Measurements from ENCODE around the gene CSNK1G1.
"Not testable (repeated sequence)": the region's sequence is repeated elsewhere in the genome, so short reads cannot be mapped to it uniquely, and the experiment has no call there.

CSNK1G1 gene

GRCh38 chr15:64381000-64381751 is 25.2 kb upstream of the CSNK1G1 start, which contains the start of gene PCLAF:
PCLAF (minus strand) TSS chr15:64381441; CDS start chr15:64381371, 70 bp downstream.
- peak within 1 kb of the TSS; percentile 97 for H3K4me3 ChIP-seq (ENCODE audit: low read length)
- peak within 1 kb of the TSS; percentile 93 for H3K9ac ChIP-seq (ENCODE audit: low read length)
- H4K20me1 ChIP-seq (ENCODE audit: insufficient read depth, low read length): no peaks in the 10 kb centered on the region
- H3K27me3 ChIP-seq (ENCODE audit: low read depth, low read length): no peaks in the 10 kb centered on the region
- H3K36me3 ChIP-seq (replicated peaks; ENCODE audit: low read depth, low read length): peaks cover 6% of the 10 kb centered on the region
- H3K79me2 ChIP-seq (ENCODE audit: low read length): peaks cover 21% of the 10 kb centered on the region
- H3K4me2 ChIP-seq (ENCODE audit: low read length): peak within 1 kb of the TSS; percentile 99
- H3K4me1 ChIP-seq (ENCODE audit: low read length): peaks cover 14% of the 10 kb centered on the region
- TF ChIP-seq EZH2phosphoT487 (IDR thresholded peaks at IDR 0.05; ENCODE audit: low read depth): no peak
- TF ChIP-seq CTCF (IDR thresholded peaks at IDR 0.05; ENCODE audit: low read depth, low read length): peak; percentile 18; the same call in 1 of the 2 replicates
- no peaks in the 10 kb centered on the region for H3K9me3 ChIP-seq (ENCODE audit: insufficient read depth, low read length)
- peak within 1 kb of the TSS; percentile 94 for H2AFZ ChIP-seq (ENCODE audit: low read depth, low read length)
- H3K27ac ChIP-seq (ENCODE audit: low read length): peak within 1 kb of the TSS; percentile 29

- H3K9me3 ChIP-seq (ENCODE audit: insufficient read depth, low read length): not testable (repeated sequence)
These were observed 24.3 kb upstream of the CSNK1G1 start for GRCh38 chr15:64380130-64380870.

GRCh38 chr15:64379216-64379960 is 23.4 kb upstream of the CSNK1G1 start:
- Histone ChIP-seq H2AFZ (ENCODE audit: low read depth, low read length) (no peak overlapping the region), H3K9me3 (ENCODE audit: insufficient read depth, low read length) (no peaks in the 10 kb centered on the region), H3K27me3 (ENCODE audit: low read depth, low read length) (no peaks in the 10 kb centered on the region), H3K27ac (ENCODE audit: low read length) (no peak overlapping the region), H3K36me3 (replicated peaks; ENCODE audit: low read depth, low read length) (peaks cover 16% of the 10 kb centered on the region), H3K4me3 (ENCODE audit: low read length) (no peak overlapping the region), H4K20me1 (ENCODE audit: insufficient read depth, low read length) (no peaks in the 10 kb centered on the region), H3K9ac (ENCODE audit: low read length) (no peak overlapping the region), H3K4me1 (ENCODE audit: low read length) (peaks cover 14% of the 10 kb centered on the region), H3K79me2 (ENCODE audit: low read length) (peaks cover 21% of the 10 kb centered on the region), H3K4me2 (ENCODE audit: low read length) (peak overlapping the region; percentile 99; the same call in 1 of the 2 replicates)
- no peak for TF ChIP-seq EZH2phosphoT487 (IDR thresholded peaks at IDR 0.05; ENCODE audit: low read depth)
- no peak for TF ChIP-seq CTCF (IDR thresholded peaks at IDR 0.05; ENCODE audit: low read depth, low read length)

More at GRCh38 chr15:64380130-64380870, 24.3 kb upstream of the CSNK1G1 start:
- peaks cover 21% of the 10 kb centered on the region for H3K79me2 ChIP-seq (ENCODE audit: low read length)
- not testable (repeated sequence) for H3K27me3 ChIP-seq (ENCODE audit: low read depth, low read length); H4K20me1 ChIP-seq (ENCODE audit: insufficient read depth, low read length)
- H3K9ac ChIP-seq (ENCODE audit: low read length): peak overlapping the region; percentile 93
- H3K4me1 ChIP-seq (ENCODE audit: low read length): peaks cover 14% of the 10 kb centered on the region
- peak overlapping the region; percentile 94 for H2AFZ ChIP-seq (ENCODE audit: low read depth, low read length)
- H3K4me2 ChIP-seq (ENCODE audit: low read length): peak overlapping the region; percentile 99
- H3K4me3 ChIP-seq (ENCODE audit: low read length): peak overlapping the region; percentile 97
- peak overlapping the region; percentile 29; the same call in 1 of the 2 replicates for H3K27ac ChIP-seq (ENCODE audit: low read length)
- H3K36me3 ChIP-seq (replicated peaks; ENCODE audit: low read depth, low read length): peaks cover 11% of the 10 kb centered on the region

DNA sequence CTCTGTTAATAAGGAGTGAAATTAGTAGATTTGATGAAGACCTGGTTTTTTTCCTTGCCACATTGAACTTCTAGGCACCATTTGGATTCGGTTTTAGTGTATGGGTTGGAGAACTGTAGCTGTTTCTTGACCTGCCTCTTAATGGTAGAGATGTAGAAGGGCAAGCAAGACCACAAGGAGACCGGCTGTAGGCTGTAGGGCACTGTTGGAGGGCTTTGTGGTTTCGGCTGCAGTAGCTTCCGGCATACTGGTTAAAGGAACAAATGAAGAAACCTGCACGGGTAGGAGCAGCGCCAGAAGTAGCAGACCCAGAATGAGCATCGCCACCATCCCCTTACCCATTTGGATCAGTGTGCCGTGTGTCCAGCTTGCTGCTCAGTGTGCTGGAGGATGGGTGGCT is 17.4 kb upstream of the CSNK1G1 start:
- Histone ChIP-seq H3K27ac (ENCODE audit: low read length) (no peak overlapping the region), H3K79me2 (ENCODE audit: low read length) (no peaks in the 10 kb centered on the region; the same call in 1 of the 2 replicates), H3K4me3 (ENCODE audit: low read length) (no peak overlapping the region), H3K9me3 (ENCODE audit: insufficient read depth, low read length) (no peaks in the 10 kb centered on the region), H3K9ac (ENCODE audit: low read length) (no peak overlapping the region), H3K27me3 (ENCODE audit: low read depth, low read length) (no peaks in the 10 kb centered on the region), H3K4me2 (ENCODE audit: low read length) (no peak overlapping the region), H3K4me1 (ENCODE audit: low read length) (peaks cover 7% of the 10 kb centered on the region), H2AFZ (ENCODE audit: low read depth, low read length) (no peak overlapping the region), H4K20me1 (ENCODE audit: insufficient read depth, low read length) (no peaks in the 10 kb centered on the region), H3K36me3 (replicated peaks; ENCODE audit: low read depth, low read length) (peaks cover 31% of the 10 kb centered on the region)
- no peak for TF ChIP-seq EZH2phosphoT487 (IDR thresholded peaks at IDR 0.05; ENCODE audit: low read depth)
- TF ChIP-seq CTCF (IDR thresholded peaks at IDR 0.05; ENCODE audit: low read depth, low read length): no peak

DNA sequence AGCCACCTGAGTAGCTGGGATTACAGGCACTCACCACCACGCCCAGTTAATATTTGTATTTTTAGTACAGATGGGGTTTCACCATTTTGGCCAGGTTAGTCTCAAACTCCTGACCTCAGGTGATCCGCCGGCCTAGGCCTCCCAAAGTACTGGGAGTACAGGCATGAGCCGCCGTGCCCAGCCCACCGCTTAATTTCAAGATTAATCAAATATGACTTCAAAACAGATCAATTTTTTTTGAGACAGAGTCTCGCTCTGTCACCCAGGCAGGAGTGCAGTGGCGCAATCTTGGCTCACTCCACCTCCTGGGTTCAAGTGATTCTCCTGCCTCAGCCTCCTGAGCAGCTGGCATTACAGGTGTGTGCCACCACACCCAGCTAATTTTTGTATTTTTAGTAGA is 15.4 kb upstream of the CSNK1G1 start:
- H2AFZ ChIP-seq (ENCODE audit: low read depth, low read length); H3K27ac ChIP-seq (ENCODE audit: low read length); H3K27me3 ChIP-seq (ENCODE audit: low read depth, low read length); H3K79me2 ChIP-seq (ENCODE audit: low read length); H3K4me3 ChIP-seq (ENCODE audit: low read length); H4K20me1 ChIP-seq (ENCODE audit: insufficient read depth, low read length); H3K9ac ChIP-seq (ENCODE audit: low read length); H3K9me3 ChIP-seq (ENCODE audit: insufficient read depth, low read length); H3K4me2 ChIP-seq (ENCODE audit: low read length): not testable (repeated sequence)
- Histone ChIP-seq H3K36me3 (replicated peaks; ENCODE audit: low read depth, low read length) (peaks cover 30% of the 10 kb centered on the region), H3K4me1 (ENCODE audit: low read length) (peaks cover 17% of the 10 kb centered on the region)

Data from OCI-LY3 (cell line).